Trophoblast cell (in vitro differentiated cells and primary cell): ENCODE data around the gene UGT3A2.
"Not testable (repeated sequence)": the region's sequence is repeated elsewhere in the genome, so short reads cannot be mapped to it uniquely, and the experiment has no call there.

Source experiments
- DNase-seq, 2 donors: peaks; one replicate each; pipeline ENCODE4 v3.0.0-alpha.2; 2016
- H2AFZ ChIP-seq: 2 replicates; pipeline ENCODE4 v1.6.1; 2013; ENCODE audit warnings: low read length, moderate library complexity, mild to moderate bottlenecking; ENCODE audit not compliant: insufficient read depth, poor library complexity
- H2AK5ac ChIP-seq: 2 replicates; pipeline ENCODE4 v1.6.1; 2013; ENCODE audit warnings: mild to moderate bottlenecking, low read length
- H2BK120ac ChIP-seq: 2 replicates; pipeline ENCODE4 v1.6.1; 2013; ENCODE audit warnings: low read length, mild to moderate bottlenecking, moderate library complexity; ENCODE audit not compliant: insufficient read depth, poor library complexity
- H2BK12ac ChIP-seq: 2 replicates; pipeline ENCODE4 v1.6.1; 2013; ENCODE audit warnings: mild to moderate bottlenecking, low read length, moderate library complexity
- H2BK5ac ChIP-seq: 2 replicates; pipeline ENCODE4 v1.6.1; 2013; ENCODE audit warnings: low read length, low read depth, moderate library complexity, mild to moderate bottlenecking; ENCODE audit not compliant: poor library complexity
- H3K14ac ChIP-seq: 2 replicates; pipeline ENCODE4 v1.6.1; 2013; ENCODE audit warnings: mild to moderate bottlenecking, low read length
- H3K18ac ChIP-seq: 2 replicates; pipeline ENCODE4 v1.6.1; 2013; ENCODE audit warnings: mild to moderate bottlenecking, low read length
- H3K23ac ChIP-seq: 2 replicates; pipeline ENCODE4 v1.6.1; 2013; ENCODE audit warnings: low read length
- H3K27ac ChIP-seq: 2 replicates; pipeline ENCODE4 v1.5.1; 2013; ENCODE audit warnings: low read depth, mild to moderate bottlenecking, inconsistent platforms, low read length, moderate library complexity
- H3K27me3 ChIP-seq: 2 replicates; pipeline ENCODE4 v1.6.1; 2013; ENCODE audit warnings: inconsistent platforms, mild to moderate bottlenecking, low read length, moderate library complexity; ENCODE audit not compliant: insufficient read depth
- H3K36me3 ChIP-seq, 2 experiments: 1 replicate in 1 of 2; 2 replicates in 1 of 2; pipeline ENCODE4 v1.6.1; 2013; ENCODE audit warnings: low read length in 2 of 2, mild to moderate bottlenecking in 2 of 2, moderate library complexity in 1 of 2; ENCODE audit not compliant: insufficient read depth in 2 of 2, control insufficient read depth in 1 of 2
- H3K4ac ChIP-seq: 2 replicates; pipeline ENCODE4 v1.6.1; 2013; ENCODE audit warnings: low read depth, mild to moderate bottlenecking, low read length, moderate library complexity
- H3K4me1 ChIP-seq, 2 experiments: 1 replicate in 1 of 2; 2 replicates in 1 of 2; pipeline ENCODE4 v1.6.1; 2013; ENCODE audit warnings: low read length in 2 of 2, mild to moderate bottlenecking in 2 of 2, moderate library complexity in 1 of 2; ENCODE audit not compliant: insufficient read depth in 2 of 2, control insufficient read depth in 1 of 2
- H3K4me2 ChIP-seq: 2 replicates; pipeline ENCODE4 v1.6.1; 2013; ENCODE audit warnings: inconsistent platforms, mild to moderate bottlenecking, low read length, moderate library complexity
- H3K4me3 ChIP-seq: 2 replicates; pipeline ENCODE4 v1.5.1; 2013; ENCODE audit warnings: mild to moderate bottlenecking, low read depth, low read length, inconsistent platforms
- H3K79me1 ChIP-seq: one replicate; pipeline ENCODE4 v1.6.1; 2013; ENCODE audit warnings: low read length
- H3K79me2 ChIP-seq: 2 replicates; pipeline ENCODE4 v1.6.1; 2013; ENCODE audit warnings: low read length, mild to moderate bottlenecking; ENCODE audit not compliant: control insufficient read depth, insufficient read depth, poor library complexity
- H3K9ac ChIP-seq: 2 replicates; pipeline ENCODE4 v1.6.1; 2013; ENCODE audit warnings: mild to moderate bottlenecking, low read length
- H3K9me3 ChIP-seq: 2 replicates; pipeline ENCODE4 v1.6.1; 2013; ENCODE audit warnings: low read depth, mild to moderate bottlenecking, control low read depth, inconsistent platforms, low read length; ENCODE audit not compliant: insufficient read depth
- H4K12ac ChIP-seq: 2 replicates; pipeline ENCODE4 v1.6.1; 2013; ENCODE audit warnings: low read depth, mild to moderate bottlenecking, low read length, moderate library complexity
- H4K8ac ChIP-seq: 2 replicates; pipeline ENCODE4 v1.6.1; 2013; ENCODE audit warnings: low read depth, mild to moderate bottlenecking, low read length, moderate library complexity
- H4K91ac ChIP-seq: one replicate; pipeline ENCODE4 v1.6.1; 2013; ENCODE audit warnings: low read depth, mild to moderate bottlenecking, low read length, moderate library complexity
- WGBS: extraction: QIAGEN DNeasy Blood & Tissue Kit; methylation state at CpG from one replicate; pipeline ENCODE4 v1.1.7; 2013; ENCODE audit warnings: missing lambda C conversion rate; ENCODE audit not compliant: insufficient read length, insufficient coverage; ENCODE audit errors: extremely low coverage; 5-methylcytosine and 5-hydroxymethylcytosine counted together

UGT3A2 gene

GRCh38 chr5:36041537-36041845 lies 25.2 kb downstream of the UGT3A2 start:
- no peaks in the 10 kb centered on the region for H3K36me3 ChIP-seq
- H3K9me3 ChIP-seq: peaks cover 1% of the 10 kb centered on the region
- H3K4me3 ChIP-seq: peak overlapping the region; percentile 1
- H3K4ac ChIP-seq: no peak overlapping the region
- H3K79me2 ChIP-seq: no peaks in the 10 kb centered on the region
- H3K79me1 ChIP-seq: no peaks in the 10 kb centered on the region
- H3K14ac ChIP-seq: no peak overlapping the region
- H3K27me3 ChIP-seq: no peaks in the 10 kb centered on the region
- H2AK5ac ChIP-seq: no peak overlapping the region
- H3K27ac ChIP-seq: no peak overlapping the region
- H3K4me2 ChIP-seq: no peak overlapping the region
- no peak overlapping the region for H3K9ac ChIP-seq
- H3K23ac ChIP-seq: no peak overlapping the region
- no peak overlapping the region for H2AFZ ChIP-seq
- H2BK5ac ChIP-seq: no peak overlapping the region
- H4K8ac ChIP-seq: no peak overlapping the region
- no peak overlapping the region for H4K12ac ChIP-seq
- H3K4me1 ChIP-seq: peaks cover 0 to 2% of the 10 kb centered on the region in 2 experiments
- DNase-seq: no peak
- H4K91ac ChIP-seq: no peak overlapping the region
- no peak overlapping the region for H2BK120ac ChIP-seq
- H3K18ac ChIP-seq: no peak overlapping the region
- H2BK12ac ChIP-seq: no peak overlapping the region

DNA sequence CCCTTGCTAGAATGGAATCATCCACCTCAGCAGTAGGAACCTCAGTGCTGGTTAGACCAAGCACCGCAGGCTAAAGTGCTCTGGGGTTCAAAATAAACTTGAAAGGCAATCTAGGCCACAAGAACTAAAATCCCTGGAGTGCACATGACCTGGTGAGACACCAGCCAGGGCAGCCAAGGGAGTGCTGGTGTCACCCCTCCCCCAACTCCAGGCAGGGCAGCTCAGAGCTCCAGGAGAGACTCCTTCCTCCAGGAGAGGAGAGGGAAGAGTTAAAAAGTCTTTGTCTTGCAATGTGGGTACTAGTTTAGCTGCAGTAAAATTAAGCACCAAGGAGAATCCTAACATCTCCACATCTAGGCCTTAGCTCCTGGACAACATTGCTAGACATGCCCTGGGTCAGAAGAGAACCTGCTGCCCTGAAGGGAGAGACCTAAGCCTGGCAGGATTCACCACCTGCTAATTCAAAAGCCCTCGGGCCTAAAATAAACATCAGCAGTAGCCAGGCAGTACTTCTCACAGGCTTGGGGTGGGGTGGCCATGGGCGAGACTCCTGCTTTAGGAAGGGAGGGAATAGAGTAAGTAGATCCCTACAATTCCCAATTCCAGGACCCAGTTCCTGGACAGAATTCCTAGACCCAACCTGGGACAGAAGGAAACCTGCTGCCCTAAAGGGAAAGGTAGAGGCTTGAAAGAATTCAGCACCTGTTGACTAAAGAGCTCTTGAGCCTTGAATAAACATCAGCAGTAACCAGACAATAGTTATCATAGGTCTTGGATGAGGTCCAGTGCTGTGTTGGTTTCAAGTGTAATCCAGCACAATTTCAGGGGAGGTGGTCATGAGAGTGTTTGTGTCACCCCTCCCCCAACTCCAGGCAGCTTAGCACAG lies 25.8 kb downstream of the UGT3A2 start:
- no CpG with 5 or more reads among the region's 3 CpGs for WGBS
- no peak overlapping the region for H3K23ac ChIP-seq
- no peaks in the 10 kb centered on the region for H3K79me1 ChIP-seq

GRCh38 chr5:36035696-36036095 lies 31.0 kb downstream of the UGT3A2 start:
- no peak overlapping the region for H3K4ac ChIP-seq
- H2AFZ ChIP-seq: no peak overlapping the region
- H3K4me2 ChIP-seq: no peak overlapping the region
- H2BK12ac ChIP-seq: peak overlapping the region; percentile 35
- whole genome bisulfite sequencing: no CpG with 5 or more reads among the region's 13 CpGs
- no peak overlapping the region for H3K27ac ChIP-seq
- H2AK5ac ChIP-seq: no peak overlapping the region
- peaks cover 1% of the 10 kb centered on the region for H3K9me3 ChIP-seq
- no peak overlapping the region for H3K4me3 ChIP-seq
- no peak overlapping the region for H3K18ac ChIP-seq
- H3K27me3 ChIP-seq: no peaks in the 10 kb centered on the region
- H3K36me3 ChIP-seq: no peaks in the 10 kb centered on the region
- no peak overlapping the region for H4K8ac ChIP-seq
- H3K23ac ChIP-seq: no peak overlapping the region
- no peak overlapping the region for H2BK120ac ChIP-seq
- H3K14ac ChIP-seq: no peak overlapping the region
- no peak overlapping the region for H3K9ac ChIP-seq
- no peak for DNase-seq
- H4K12ac ChIP-seq: no peak overlapping the region
- H4K91ac ChIP-seq: peak overlapping the region; percentile 35
- H3K79me1 ChIP-seq: no peaks in the 10 kb centered on the region
- no peaks in the 10 kb centered on the region for H3K79me2 ChIP-seq
- no peak overlapping the region for H2BK5ac ChIP-seq
- H3K4me1 ChIP-seq: peaks cover 0 to 1% of the 10 kb centered on the region in 2 experiments

More for the DNA sequence above, 25.8 kb downstream of the UGT3A2 start:
- no peak overlapping the region for H2AK5ac ChIP-seq
- no peak overlapping the region for H4K12ac ChIP-seq
- no peak overlapping the region for H3K14ac ChIP-seq
- no peak for DNase-seq
- no peak overlapping the region for H2AFZ ChIP-seq
- H4K8ac ChIP-seq: no peak overlapping the region
- no peaks in the 10 kb centered on the region for H3K79me2 ChIP-seq
- no peak overlapping the region for H3K18ac ChIP-seq
- peak overlapping the region; percentile 1 for H3K4me3 ChIP-seq
- H2BK12ac ChIP-seq: no peak overlapping the region
- no peak overlapping the region for H3K4ac ChIP-seq
- H3K9me3 ChIP-seq: peaks cover 1% of the 10 kb centered on the region
- no peak overlapping the region for H3K27ac ChIP-seq
- H3K27me3 ChIP-seq: no peaks in the 10 kb centered on the region
- H3K4me1 ChIP-seq: peaks cover 0 to 2% of the 10 kb centered on the region in 2 experiments
- H3K4me2 ChIP-seq: no peak overlapping the region
- H2BK5ac ChIP-seq: no peak overlapping the region
- no peaks in the 10 kb centered on the region for H3K36me3 ChIP-seq
- no peak overlapping the region for H2BK120ac ChIP-seq
- H3K9ac ChIP-seq: no peak overlapping the region
- no peak overlapping the region for H4K91ac ChIP-seq

DNA sequence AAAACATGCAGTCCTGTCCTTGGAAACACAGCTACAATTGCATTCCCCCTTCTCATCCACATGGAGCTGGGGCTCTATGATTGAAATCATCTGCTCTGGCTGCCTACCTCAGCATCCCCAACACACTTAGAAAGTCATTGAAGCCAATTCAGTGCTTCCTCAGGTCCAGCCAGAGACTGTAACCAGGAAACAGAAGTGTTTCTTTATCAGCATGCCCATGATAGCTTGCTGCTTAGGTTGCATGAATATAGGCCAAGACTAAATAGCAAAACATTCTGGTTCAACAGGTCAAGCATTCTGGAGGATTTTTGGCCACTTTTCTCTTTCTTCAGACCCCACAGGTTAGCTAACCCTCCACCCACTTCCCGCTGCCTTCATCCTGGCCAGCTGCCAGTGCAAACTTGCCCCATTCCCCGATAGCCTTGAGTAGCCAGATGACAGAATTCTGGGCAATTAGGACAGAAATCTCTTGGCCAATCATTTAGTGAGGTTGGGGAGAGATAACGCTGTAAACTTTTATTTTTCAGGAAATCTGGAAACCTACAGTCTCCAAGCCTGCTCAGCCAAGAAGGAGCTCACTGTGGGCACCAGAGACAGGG lies 32.0 kb downstream of the UGT3A2 start:
- WGBS: no CpG with 5 or more reads among the region's 3 CpGs
- H3K27me3 ChIP-seq, H3K9me3 ChIP-seq: not testable (repeated sequence)

More for the DNA sequence above, 32.0 kb downstream of the UGT3A2 start:
- H3K23ac ChIP-seq, H4K12ac ChIP-seq, H2AK5ac ChIP-seq, H3K36me3 ChIP-seq, H2BK120ac ChIP-seq, H3K14ac ChIP-seq, H4K8ac ChIP-seq, H3K9ac ChIP-seq, H3K18ac ChIP-seq, H4K91ac ChIP-seq, H2BK5ac ChIP-seq, H3K4me1 ChIP-seq, H2AFZ ChIP-seq, H3K4me2 ChIP-seq, H2BK12ac ChIP-seq, H3K4me3 ChIP-seq, H3K79me1 ChIP-seq, H3K4ac ChIP-seq, H3K79me2 ChIP-seq, H3K27ac ChIP-seq: not testable (repeated sequence)
- peak in 1 of 2 donors; percentile 2 for DNase-seq
